Upper lobe of left lung (tissue), 4 donors: ENCODE results near the gene VDR.

ENCODE experiments used
- POLR2A ChIP-seq, 4 donors: fragments of 450-650 bp; IDR thresholded peaks; one replicate each; pipeline ENCODE4 v1.5.1; 2016 to 2017; ENCODE audit warnings: antibody characterized with exemption in 4 of 4, mild to moderate bottlenecking in 2 of 4
- TF ChIP-seq, protein P1 (sequence below), 6 experiments: fragments of 450-650 bp in 4 of 6; fragments of 200-600 bp in 2 of 6; sonication (generic) in 2 of 6; IDR thresholded peaks; one replicate each; pipeline ENCODE4 v1.5.1; 2016 to 2019; ENCODE audit warnings: antibody characterized with exemption in 6 of 6

DNA sequence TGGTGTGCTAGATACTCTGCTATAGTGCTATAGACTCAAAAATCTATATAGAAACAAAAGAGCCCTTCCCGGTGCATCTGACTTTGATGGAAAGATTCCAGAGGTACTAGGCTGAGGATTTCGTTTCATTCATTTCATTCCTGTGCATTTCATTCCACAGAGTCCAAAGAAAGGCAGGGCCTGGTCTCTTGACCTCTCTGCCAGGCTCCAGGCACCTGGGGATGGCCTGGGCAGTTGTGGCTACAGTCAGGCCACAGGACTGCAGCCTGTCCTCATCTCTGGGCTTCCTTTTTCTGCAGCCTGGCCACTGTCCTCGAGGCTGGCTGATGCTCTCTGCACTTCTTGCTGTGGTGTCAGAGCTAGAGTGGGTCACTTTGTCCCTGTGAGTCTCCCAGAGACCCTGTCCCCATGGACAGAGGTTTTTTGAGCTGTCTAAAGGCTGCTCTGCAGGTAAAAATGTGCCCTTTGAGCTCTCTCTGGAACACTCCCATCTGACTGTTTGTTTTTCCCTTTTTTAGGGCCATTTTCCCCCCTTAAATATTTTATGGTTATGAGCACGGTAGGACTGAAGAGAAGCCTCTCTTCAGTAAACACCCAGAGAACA lies 3.2 kb upstream of the VDR start:
- TF ChIP-seq, protein P1, sequence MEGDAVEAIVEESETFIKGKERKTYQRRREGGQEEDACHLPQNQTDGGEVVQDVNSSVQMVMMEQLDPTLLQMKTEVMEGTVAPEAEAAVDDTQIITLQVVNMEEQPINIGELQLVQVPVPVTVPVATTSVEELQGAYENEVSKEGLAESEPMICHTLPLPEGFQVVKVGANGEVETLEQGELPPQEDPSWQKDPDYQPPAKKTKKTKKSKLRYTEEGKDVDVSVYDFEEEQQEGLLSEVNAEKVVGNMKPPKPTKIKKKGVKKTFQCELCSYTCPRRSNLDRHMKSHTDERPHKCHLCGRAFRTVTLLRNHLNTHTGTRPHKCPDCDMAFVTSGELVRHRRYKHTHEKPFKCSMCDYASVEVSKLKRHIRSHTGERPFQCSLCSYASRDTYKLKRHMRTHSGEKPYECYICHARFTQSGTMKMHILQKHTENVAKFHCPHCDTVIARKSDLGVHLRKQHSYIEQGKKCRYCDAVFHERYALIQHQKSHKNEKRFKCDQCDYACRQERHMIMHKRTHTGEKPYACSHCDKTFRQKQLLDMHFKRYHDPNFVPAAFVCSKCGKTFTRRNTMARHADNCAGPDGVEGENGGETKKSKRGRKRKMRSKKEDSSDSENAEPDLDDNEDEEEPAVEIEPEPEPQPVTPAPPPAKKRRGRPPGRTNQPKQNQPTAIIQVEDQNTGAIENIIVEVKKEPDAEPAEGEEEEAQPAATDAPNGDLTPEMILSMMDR (IDR thresholded peaks at IDR 0.05) = no peak
- TF ChIP-seq POLR2A (IDR thresholded peaks at IDR 0.05) = no peak
